Activated naive CD8-positive, alpha-beta T cell treated with anti-CD3 and anti-CD28 coated beads for 36 hours (primary cell): Measurements from ENCODE around the gene MACC1. TPM values are rescaled to one million over a fixed set of nuclear protein-coding genes. Genes with fewer than 3 reads are reported as not detected.

Experiments
- DNase-seq: peaks from one replicate; pipeline ENCODE4 v3.0.0; 2021
- H3K27ac Mint-ChIP-seq: one replicate; pipeline ENCODE4 v1.8.0; 2022; ENCODE audit warnings: mild to moderate bottlenecking, moderate library complexity, mixed read lengths
- H3K27me3 Mint-ChIP-seq: one replicate; pipeline ENCODE4 v1.8.0; 2022; ENCODE audit warnings: mild to moderate bottlenecking, mixed read lengths
- H3K36me3 Mint-ChIP-seq: one replicate; pipeline ENCODE4 v1.8.0; 2021; ENCODE audit warnings: mild to moderate bottlenecking, mixed read lengths
- H3K4me1 Mint-ChIP-seq: one replicate; pipeline ENCODE4 v1.8.0; 2021; ENCODE audit warnings: mixed read lengths
- H3K4me3 Mint-ChIP-seq: one replicate; pipeline ENCODE4 v1.8.0; 2022; ENCODE audit warnings: mild to moderate bottlenecking, moderate library complexity, mixed read lengths
- H3K9me3 Mint-ChIP-seq: one replicate; pipeline ENCODE4 v1.8.0; 2022; ENCODE audit warnings: mixed read lengths
- total RNA-seq, 2 experiments: library from RNA; stranded (reverse); gene quantifications; one replicate each; pipeline ENCODE4 v1.2.3, GENCODE V29; 2021

Gene MACC1
- total RNA-seq, 2 experiments from 2014 or later, result 0.12 to 0.14 TPM

DNA sequence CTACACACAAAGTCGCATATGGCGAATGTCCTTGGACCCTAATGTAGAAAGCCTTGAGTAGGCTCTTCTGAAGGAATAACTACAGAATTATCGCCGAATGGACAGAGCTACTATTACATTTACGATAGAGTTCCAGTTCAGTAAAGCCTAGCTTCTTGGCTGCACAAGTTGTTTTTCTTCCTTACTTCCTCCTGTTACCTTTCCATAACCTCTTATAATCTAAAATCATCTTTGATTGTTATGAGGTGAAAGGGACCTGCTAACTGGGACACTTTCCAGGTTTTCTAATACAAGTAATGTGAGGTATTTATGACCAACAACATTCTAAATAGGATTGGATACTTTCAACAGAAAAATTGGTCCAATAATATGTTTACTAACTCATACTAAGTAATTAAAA is 31.2 kb downstream of the MACC1 start:
- H3K4me1 Mint-ChIP-seq, result no peaks in the 10 kb centered on the region
- no peak overlapping the region for H3K27ac Mint-ChIP-seq

DNA sequence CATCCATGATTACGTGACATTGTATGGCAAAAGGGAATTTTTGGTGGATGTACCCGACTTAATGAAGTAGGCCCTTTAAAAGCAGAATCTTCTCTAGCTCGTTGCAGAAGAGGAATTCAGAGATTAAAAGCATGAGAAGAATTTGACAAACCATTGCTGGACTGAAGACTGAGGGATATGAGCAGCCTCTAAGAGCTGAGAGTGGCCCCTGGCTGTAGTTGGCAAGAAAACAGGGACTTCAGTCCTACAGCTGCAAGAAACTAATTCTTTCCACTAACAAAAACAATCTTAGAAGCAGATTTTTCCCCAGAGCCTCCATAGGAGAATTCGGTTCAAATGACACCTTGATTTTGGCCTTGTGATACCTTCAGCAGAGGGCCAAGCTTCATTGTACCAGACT is 34.1 kb downstream of the MACC1 start:
- no peaks in the 10 kb centered on the region for H3K27me3 Mint-ChIP-seq
- H3K4me3 Mint-ChIP-seq, result no peak overlapping the region
- no peaks in the 10 kb centered on the region for H3K9me3 Mint-ChIP-seq
- no peaks in the 10 kb centered on the region for H3K4me1 Mint-ChIP-seq
- no peak for DNase-seq
- no peak overlapping the region for H3K27ac Mint-ChIP-seq
- no peaks in the 10 kb centered on the region for H3K36me3 Mint-ChIP-seq

More for the DNA sequence above, 31.2 kb downstream of the MACC1 start:
- Mint-ChIP-seq H3K4me3 (no peak overlapping the region), H3K36me3 (no peaks in the 10 kb centered on the region), H3K9me3 (peaks cover 4% of the 10 kb centered on the region), H3K27me3 (no peaks in the 10 kb centered on the region)
- DNase-seq, result no peak

DNA sequence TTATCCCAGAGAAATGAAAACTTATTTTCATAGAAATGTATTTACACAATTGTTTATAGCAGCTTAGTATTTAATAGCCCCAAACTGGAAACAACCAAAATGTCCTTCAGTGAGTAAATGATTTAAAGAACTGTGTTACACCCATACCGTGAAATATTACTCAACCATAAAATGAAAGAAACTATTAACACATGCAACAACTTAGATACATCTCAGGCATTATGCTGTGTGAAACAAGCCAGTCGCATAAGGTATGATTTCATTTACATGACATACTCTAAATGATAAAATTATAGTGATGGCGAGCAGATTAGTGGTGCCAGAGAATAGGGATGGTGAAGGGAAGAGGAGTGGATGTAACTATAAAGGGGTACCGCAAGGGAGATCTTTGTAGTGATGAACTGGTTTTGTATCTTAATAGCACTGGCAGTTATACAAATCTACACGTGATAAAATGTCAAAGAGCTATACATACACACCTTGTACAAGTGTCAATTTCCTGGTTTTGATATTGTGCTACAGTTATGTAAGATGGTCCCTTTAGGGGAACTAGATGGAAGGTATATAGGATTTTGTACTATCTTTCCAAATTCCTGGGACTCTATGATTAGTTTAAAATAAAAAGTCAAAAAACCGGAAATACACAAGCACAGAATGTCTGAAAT is 40.5 kb downstream of the MACC1 start:
- Mint-ChIP-seq H3K4me3 (no peak overlapping the region), H3K9me3 (no peaks in the 10 kb centered on the region), H3K4me1 (no peaks in the 10 kb centered on the region), H3K27me3 (no peaks in the 10 kb centered on the region), H3K27ac (no peak overlapping the region), H3K36me3 (no peaks in the 10 kb centered on the region)
- no peak for DNase-seq

DNA sequence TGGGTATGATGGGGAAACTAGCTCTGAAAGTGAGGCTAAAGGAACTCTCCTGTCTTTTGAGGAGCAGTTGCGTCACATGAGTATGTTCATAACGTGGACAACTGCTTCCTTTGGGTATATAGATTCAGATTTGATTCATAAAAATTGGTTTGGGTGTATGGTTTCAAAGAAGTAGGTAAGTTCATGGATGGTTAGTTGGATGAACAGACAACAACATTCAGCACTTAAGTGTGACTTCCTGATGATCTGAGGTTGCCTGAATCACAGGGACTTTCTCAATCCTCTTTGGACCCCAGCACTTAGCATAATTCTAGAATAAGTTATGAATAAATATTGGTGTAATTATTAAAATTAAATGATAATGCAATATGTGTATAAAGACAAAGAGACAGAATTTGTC is 43.4 kb downstream of the MACC1 start:
- DNase-seq, result no peak
- H3K4me3 Mint-ChIP-seq, result no peak overlapping the region
- H3K27ac Mint-ChIP-seq, result no peak overlapping the region
- H3K4me1 Mint-ChIP-seq, result no peaks in the 10 kb centered on the region
- no peaks in the 10 kb centered on the region for H3K9me3 Mint-ChIP-seq
- no peaks in the 10 kb centered on the region for H3K27me3 Mint-ChIP-seq
- H3K36me3 Mint-ChIP-seq, result no peaks in the 10 kb centered on the region

DNA sequence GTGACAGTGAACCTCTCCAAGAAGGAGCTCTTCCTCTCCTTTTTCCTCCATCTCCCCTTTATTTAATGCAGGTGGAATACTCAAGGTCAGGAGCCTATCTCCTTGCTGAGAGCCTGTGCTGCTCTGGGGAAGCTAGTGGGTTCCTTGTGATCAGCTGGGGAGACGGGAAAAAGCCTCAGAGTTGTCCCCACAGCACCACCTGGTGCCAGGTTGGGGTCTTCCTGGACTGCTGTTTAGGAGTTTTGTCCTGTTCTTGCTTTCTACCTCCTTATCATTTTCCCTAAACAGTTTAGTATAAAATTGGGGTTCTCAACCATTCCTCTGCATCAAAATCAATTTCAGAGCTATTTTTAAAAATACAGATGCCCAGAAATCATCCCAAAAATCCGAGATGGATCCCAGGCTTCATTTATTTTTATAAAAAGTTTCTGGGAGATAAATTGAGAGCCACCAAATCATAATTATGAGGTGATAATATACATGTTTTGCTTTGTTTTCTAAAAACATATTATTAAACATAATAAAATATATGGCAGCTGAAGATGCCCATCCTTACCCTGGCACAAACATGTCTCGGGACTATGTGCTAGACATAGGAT is 44.3 kb downstream of the MACC1 start:
- no peak overlapping the region for H3K4me3 Mint-ChIP-seq
- H3K27ac Mint-ChIP-seq, result no peak overlapping the region
- DNase-seq, result peak; percentile 28
- H3K36me3 Mint-ChIP-seq, result no peaks in the 10 kb centered on the region
- no peaks in the 10 kb centered on the region for H3K9me3 Mint-ChIP-seq
- no peaks in the 10 kb centered on the region for H3K27me3 Mint-ChIP-seq
- no peaks in the 10 kb centered on the region for H3K4me1 Mint-ChIP-seq

DNA sequence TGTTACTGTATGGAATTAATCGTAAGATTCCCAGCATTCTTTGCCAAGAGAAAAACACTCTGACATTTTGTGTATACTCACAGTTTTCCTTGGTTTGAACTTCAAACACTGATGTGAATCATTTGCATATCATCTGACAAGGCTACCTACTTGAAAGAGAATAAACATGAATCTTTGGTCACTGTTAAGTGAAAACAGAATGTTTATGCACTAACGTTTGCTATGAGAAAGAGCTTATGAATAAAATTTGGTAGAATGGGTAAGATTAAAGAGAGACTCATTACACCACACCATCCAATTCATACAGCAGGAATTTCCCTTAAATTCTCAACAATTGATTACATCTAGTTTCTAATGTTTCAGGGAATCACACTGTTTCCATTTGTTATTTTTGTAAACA is 46.6 kb downstream of the MACC1 start:
- DNase-seq, result no peak
- no peaks in the 10 kb centered on the region for H3K9me3 Mint-ChIP-seq
- no peaks in the 10 kb centered on the region for H3K27me3 Mint-ChIP-seq
- H3K4me1 Mint-ChIP-seq, result no peaks in the 10 kb centered on the region
- H3K36me3 Mint-ChIP-seq, result no peaks in the 10 kb centered on the region
- no peak overlapping the region for H3K4me3 Mint-ChIP-seq
- no peak overlapping the region for H3K27ac Mint-ChIP-seq

DNA sequence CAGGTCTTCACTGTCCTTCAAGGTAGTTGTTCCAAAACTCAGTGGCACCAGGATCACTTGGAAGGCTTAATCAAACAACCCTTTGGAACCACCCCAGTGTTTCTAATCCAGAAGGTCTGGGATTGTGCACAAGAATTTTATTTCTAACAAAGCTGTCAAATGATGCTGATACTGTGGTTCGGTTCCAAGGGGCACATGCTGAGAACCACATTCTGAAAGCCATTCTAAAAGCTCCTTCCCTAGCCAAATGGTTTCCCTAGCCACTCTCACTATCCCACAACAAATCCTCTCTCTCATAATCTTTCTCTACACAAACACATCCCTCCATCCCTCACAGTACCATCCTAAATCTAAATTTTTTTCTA is 52.1 kb downstream of the MACC1 start:
- H3K27me3 Mint-ChIP-seq, result no peaks in the 10 kb centered on the region
- no peak overlapping the region for H3K27ac Mint-ChIP-seq
- no peaks in the 10 kb centered on the region for H3K4me1 Mint-ChIP-seq
- no peaks in the 10 kb centered on the region for H3K9me3 Mint-ChIP-seq
- no peak overlapping the region for H3K4me3 Mint-ChIP-seq
- no peaks in the 10 kb centered on the region for H3K36me3 Mint-ChIP-seq
- no peak for DNase-seq

DNA sequence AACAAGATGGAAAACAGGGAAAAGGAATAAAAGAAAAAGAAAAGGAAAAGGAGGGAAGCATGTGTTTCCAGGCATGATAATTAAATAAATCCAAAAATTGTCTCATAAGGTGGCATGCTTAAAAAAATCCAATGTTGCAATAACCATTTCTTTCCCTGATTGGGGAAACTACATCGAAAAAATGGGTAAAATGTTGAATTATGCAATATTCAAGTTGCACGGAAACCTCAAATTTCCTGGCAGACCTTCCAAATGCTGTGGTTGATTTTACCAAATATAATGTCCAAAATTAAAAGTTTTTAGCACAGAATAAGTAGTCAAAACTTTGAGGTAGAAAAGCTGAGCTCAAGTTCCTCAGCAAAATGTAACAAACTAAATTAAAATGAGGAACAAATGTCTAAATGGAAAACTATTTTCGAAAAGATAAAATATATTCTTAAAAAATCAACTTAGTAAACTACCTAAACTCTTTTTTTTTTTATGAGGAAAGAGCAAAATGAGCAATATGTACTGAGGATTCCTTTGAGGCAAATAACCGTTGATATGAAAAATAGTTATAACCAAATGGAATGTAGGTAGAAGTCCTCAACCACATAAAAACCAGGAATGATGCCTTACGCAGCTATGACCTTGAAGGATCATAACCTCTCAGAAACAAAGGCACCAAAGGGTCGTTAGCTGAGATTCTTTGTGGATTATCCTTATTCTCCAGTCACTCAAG is 52.6 kb downstream of the MACC1 start:
- Mint-ChIP-seq H3K27ac (no peak overlapping the region), H3K4me1 (no peaks in the 10 kb centered on the region), H3K4me3 (no peak overlapping the region), H3K9me3 (no peaks in the 10 kb centered on the region), H3K27me3 (no peaks in the 10 kb centered on the region), H3K36me3 (no peaks in the 10 kb centered on the region)
- DNase-seq, result no peak

DNA sequence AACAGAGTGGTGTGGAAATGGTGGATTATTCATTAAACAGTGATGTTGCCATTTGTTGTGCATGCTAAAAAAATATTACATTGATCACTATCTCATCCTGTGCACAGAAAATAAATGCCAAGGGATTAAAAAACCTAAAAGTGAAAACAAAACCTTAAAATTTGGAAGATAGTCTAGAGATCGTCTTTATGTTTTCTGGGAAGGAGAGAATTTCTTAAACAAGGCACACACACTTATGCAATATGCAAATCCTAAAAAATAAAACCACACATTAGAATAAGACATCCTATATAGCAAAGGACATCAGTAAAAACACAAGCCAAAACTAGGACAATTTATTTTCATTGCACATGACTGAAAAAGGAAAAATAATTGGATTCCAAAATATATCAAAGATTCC is 54.5 kb downstream of the MACC1 start:
- Mint-ChIP-seq H3K36me3 (no peaks in the 10 kb centered on the region), H3K27ac (no peak overlapping the region), H3K4me3 (no peak overlapping the region), H3K27me3 (no peaks in the 10 kb centered on the region), H3K4me1 (no peaks in the 10 kb centered on the region), H3K9me3 (no peaks in the 10 kb centered on the region)
- DNase-seq, result no peak

DNA sequence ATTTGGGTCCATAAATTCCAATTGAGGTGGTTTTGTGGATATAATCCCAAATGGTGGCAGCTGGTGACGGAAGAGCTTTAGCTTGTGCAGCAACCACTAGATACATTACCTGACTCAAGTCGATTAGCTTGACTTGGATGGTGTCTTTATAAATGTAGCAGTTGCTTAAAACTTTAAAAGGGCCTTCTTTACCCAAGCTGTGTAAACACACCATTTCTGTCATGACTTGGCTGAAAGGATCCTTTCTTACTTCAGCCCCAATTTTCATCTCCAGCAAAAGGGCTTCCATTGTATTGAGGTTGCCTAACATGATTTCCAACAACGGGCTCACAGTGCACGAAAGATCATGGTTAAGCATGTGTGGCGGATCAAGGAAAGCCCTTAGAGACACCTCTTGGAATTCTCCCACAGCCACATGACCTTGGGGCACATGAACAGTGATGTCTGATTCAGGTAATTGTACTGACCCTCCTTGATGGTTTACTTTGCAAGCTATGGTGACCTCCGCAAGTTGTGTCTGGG is 57.9 kb downstream of the MACC1 start:
- no peak for DNase-seq
- no peak overlapping the region for H3K4me3 Mint-ChIP-seq
- H3K27me3 Mint-ChIP-seq, result no peaks in the 10 kb centered on the region
- H3K9me3 Mint-ChIP-seq, result no peaks in the 10 kb centered on the region
- no peak overlapping the region for H3K27ac Mint-ChIP-seq
- H3K4me1 Mint-ChIP-seq, result no peaks in the 10 kb centered on the region
- no peaks in the 10 kb centered on the region for H3K36me3 Mint-ChIP-seq

DNA sequence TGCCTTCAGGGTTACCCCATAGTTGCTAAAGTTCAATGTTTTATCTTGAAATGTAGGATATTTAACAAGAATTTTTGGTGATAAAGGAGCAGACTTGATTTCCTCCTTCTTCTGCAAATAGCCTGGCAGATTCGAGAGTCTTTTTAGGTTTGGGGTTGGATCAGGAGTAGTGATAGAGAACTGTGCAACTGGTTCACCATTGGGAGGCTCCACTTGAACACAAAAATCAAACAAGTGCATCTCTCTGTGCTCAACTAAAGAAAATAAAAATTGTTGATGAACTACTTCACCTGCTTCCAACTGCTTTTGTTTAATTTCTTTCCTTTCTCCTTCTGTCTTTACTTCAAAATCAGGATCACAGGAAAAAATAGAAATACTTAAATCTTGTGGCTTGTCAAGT is 58.5 kb downstream of the MACC1 start:
- Mint-ChIP-seq H3K4me3 (no peak overlapping the region), H3K9me3 (no peaks in the 10 kb centered on the region), H3K4me1 (no peaks in the 10 kb centered on the region), H3K27me3 (no peaks in the 10 kb centered on the region), H3K36me3 (no peaks in the 10 kb centered on the region), H3K27ac (no peak overlapping the region)
- no peak for DNase-seq

DNA sequence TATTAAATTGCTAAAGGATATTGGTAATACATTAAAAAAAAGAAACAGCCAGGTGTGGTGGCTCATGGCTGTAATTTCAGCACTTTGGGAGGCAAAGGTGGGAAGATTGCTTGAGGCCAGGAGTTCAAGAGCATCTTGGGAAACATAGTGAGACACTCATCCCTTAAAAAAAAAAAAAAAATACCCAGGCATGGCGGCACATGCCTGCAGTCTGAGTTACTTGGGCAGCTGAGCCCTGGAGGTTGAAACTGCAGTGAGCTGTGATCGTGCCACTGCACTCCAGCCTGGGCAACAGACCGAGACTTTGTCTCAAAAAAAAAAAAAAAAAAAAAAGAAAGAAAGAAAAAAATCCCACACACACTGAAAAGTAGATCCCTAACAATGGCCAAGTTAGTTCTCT is 59.7 kb downstream of the MACC1 start:
- no peaks in the 10 kb centered on the region for H3K36me3 Mint-ChIP-seq
- no peaks in the 10 kb centered on the region for H3K4me1 Mint-ChIP-seq
- H3K9me3 Mint-ChIP-seq, result no peaks in the 10 kb centered on the region
- no peaks in the 10 kb centered on the region for H3K27me3 Mint-ChIP-seq
- no peak overlapping the region for H3K4me3 Mint-ChIP-seq
- no peak overlapping the region for H3K27ac Mint-ChIP-seq
- DNase-seq, result no peak

DNA sequence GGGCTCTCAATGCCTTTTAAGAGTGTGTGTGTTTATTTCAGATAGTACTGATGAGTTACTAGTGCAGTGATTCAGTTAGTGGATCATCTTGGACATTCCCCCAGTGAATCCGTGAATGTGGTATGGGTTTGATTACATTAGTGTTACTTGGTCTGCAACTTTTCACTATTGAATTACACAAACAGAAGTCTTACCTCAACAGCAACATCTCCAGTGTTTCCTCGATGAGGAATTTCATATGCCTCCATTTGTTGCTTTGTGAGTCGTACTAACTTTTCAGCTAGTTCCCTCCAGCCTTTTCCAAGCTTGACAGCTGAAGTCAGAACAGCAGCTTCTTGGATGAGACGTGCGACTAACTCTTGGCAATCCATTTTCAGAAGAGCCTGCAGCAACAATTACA is 63.2 kb downstream of the MACC1 start:
- Mint-ChIP-seq H3K9me3 (no peaks in the 10 kb centered on the region), H3K27me3 (no peaks in the 10 kb centered on the region), H3K4me1 (no peaks in the 10 kb centered on the region), H3K4me3 (no peak overlapping the region), H3K36me3 (no peaks in the 10 kb centered on the region), H3K27ac (no peak overlapping the region)
- no peak for DNase-seq

DNA sequence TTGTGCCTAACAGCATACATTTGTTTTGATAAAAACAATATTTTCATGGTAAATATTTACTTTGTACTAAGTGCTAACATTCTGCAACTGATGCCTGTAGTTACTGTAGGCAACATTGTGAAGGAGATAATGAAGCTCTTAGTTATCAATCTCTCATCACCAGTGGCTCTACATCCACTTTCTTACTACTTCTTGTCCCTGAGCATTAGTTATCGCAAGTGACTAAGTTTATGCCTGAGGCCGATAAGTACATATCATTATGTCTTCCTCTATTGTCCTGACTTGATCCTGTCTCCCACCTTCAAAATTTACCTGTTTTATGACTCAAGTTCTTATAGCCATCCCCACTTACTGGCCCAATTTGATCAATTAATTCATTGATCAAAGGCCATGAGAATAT is 63.6 kb downstream of the MACC1 start:
- no peak for DNase-seq
- no peaks in the 10 kb centered on the region for H3K27me3 Mint-ChIP-seq
- no peak overlapping the region for H3K27ac Mint-ChIP-seq
- H3K36me3 Mint-ChIP-seq, result no peaks in the 10 kb centered on the region
- H3K9me3 Mint-ChIP-seq, result no peaks in the 10 kb centered on the region
- no peak overlapping the region for H3K4me3 Mint-ChIP-seq
- H3K4me1 Mint-ChIP-seq, result no peaks in the 10 kb centered on the region

DNA sequence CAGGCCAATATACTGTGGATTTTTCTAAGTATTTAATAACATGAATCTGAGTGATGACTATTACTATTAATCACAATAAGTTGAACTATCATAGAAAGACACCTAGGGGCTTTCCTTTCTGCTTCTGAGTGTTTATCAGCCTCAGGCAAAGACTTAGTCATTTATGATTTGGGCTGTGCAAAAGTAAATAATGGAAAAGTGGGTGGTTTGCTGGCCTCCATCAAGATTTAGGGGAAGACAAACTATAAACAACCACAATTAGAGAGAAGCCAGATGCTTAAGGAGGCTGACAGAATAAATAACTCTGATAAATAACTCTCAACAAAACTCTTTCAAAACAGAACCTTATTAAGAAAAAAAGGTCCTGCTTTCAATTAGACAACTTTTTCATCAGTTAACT is 64.7 kb downstream of the MACC1 start:
- Mint-ChIP-seq H3K27ac (no peak overlapping the region), H3K4me3 (no peak overlapping the region), H3K4me1 (no peaks in the 10 kb centered on the region), H3K36me3 (no peaks in the 10 kb centered on the region), H3K9me3 (no peaks in the 10 kb centered on the region), H3K27me3 (no peaks in the 10 kb centered on the region)
- no peak for DNase-seq
